H54 (cell line): ENCODE results near the gene IL18RAP.

Experiments
- DNase-seq: peaks from one replicate; pipeline ENCODE4 v3.0.0; 2011; ENCODE audit warnings: low spot score, mixed read lengths; ENCODE audit not compliant: insufficient read length
- FAIRE-seq: peaks from 3 replicates; lab custom pipeline; 2011; peaks lifted over from hg19 to GRCh38; lab: Jason Lieb, UNC
- POLR2A ChIP-seq: IDR thresholded peaks from 2 replicates; pipeline ENCODE4 v1.6.1; 2011; ENCODE audit warnings: low read depth, mild to moderate bottlenecking, low read length

The IL18RAP gene

DNA sequence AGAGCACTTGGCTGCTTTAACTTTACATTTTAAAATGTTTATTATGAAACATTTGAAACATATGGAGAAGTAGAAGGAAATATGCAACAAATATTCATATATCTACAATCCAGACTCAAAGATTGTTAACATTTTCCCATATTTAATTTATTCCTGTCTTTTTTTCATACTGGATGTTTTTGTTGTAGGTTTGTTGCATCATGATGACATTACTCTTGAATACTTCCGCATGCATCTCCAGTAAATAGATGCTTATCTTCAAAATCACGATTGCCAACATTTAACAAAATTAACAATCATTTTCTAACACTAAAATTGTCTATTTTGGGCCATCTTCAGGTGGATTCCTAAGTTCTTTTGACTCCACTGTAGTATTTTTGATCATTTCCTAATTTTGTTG, 21.1 kb upstream of the IL18RAP start:
- no peak for FAIRE-seq
- DNase-seq: no peak

DNA sequence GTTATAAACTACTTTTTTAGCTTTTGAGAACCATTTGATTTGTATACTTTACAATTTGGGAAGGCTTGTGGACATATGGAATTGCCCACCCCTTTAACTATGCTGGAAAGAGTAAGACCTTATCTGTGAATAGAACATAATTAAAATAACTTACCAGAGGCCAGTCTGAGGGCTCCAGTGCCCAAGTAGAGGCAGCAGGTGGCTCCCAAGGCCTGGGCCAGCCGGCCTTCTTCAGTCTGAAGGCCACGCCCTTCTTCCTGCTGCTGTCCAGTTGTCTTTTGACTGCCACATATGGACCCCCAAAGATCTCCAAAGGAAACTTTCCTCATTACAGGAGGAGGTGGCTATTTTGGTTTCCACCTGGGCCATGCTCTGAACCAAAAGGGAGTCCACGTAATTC, 12.0 kb upstream of the IL18RAP start:
- no peak for DNase-seq
- no peak for TF ChIP-seq POLR2A
- FAIRE-seq: no peak

More for the DNA sequence above, 21.1 kb upstream of the IL18RAP start:
- TF ChIP-seq POLR2A: no peak

DNA sequence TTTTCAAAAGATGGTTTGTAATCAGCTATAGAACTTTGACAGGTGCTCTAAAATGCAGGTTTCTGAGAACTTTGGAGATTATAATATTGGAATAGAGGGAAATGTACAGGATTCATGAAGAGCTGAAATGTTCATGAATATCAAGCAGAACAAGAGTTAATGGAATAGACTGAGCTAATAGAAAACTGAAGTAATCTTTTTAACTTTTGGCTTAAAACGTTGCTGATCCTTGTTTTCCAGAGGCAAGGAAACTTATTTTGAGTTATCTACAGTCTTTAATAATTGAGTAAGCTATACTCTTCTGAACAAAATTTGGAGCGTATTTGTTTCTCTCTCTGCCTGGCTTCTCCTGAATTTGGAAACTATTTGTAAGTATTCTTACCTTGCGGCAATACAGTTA, 10.8 kb upstream of the IL18RAP start:
- FAIRE-seq: no peak
- TF ChIP-seq POLR2A: no peak
- no peak for DNase-seq

DNA sequence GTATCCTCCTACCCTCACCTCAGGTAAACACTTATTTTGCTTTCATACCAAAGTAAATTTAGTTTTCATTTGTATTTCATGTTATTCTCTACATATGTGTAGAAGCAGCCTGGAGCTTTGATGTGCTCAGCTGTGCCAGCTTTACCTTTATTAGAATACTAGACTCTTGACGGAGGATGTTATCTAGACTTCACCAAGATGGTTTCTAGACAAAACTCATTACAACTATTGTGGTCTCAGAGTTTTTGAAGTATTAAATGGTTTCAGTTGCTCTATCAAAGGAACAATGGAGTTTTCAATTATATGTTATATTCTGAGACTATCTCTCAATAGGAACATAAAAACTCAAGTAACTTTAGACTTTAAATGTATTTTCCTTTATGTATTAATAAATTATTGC, 5.0 kb upstream of the IL18RAP start:
- DNase-seq (no peak), FAIRE-seq (no peak)
- no peak for TF ChIP-seq POLR2A

DNA sequence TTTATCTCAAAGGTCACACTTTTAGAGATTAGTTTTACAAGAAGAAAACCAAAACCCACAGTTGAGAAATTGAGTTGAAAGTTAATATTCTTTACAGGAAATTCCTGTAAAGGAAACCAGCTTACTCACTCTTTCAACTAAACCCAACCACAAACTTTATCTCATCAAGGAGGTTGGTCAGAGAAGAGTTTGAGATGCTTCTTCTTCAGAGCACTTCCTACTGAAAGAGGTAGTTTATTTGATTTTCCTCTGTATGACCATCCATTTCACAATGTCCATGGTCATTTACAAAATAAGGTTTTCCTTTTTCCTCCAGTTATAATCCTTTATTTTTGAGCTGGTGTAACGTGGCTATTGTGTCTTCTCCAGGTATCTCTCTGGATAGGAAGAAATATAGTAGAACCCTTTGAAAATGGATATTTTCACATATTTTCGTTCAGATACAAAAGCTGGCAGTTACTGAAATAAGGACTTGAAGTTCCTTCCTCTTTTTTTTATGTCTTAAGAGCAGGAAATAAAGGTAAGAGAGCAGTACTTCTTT, 4.5 kb upstream of the IL18RAP start:
- DNase-seq (no peak), FAIRE-seq (no peak)
- TF ChIP-seq POLR2A: no peak

DNA sequence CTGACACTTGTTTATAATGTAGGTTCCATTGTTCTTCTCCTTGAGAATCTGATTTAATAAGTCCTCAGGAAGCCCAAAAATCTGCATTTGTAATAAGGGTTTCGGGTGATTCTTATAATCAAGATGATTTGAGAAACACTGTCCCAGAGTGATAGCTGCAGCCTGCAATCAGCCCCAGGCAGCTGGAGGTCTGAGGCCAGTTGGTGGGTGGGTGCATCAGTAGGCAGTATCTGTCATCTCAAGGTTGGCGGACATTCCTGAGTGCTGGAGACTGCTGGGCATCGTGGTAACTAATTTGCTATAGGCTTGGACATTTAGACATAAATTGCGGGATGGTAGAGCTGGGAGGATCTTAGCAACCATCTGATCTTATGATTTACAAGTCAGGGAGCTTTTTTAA, 2.7 kb upstream of the IL18RAP start:
- no peak for DNase-seq
- FAIRE-seq: no peak
- no peak for TF ChIP-seq POLR2A

DNA sequence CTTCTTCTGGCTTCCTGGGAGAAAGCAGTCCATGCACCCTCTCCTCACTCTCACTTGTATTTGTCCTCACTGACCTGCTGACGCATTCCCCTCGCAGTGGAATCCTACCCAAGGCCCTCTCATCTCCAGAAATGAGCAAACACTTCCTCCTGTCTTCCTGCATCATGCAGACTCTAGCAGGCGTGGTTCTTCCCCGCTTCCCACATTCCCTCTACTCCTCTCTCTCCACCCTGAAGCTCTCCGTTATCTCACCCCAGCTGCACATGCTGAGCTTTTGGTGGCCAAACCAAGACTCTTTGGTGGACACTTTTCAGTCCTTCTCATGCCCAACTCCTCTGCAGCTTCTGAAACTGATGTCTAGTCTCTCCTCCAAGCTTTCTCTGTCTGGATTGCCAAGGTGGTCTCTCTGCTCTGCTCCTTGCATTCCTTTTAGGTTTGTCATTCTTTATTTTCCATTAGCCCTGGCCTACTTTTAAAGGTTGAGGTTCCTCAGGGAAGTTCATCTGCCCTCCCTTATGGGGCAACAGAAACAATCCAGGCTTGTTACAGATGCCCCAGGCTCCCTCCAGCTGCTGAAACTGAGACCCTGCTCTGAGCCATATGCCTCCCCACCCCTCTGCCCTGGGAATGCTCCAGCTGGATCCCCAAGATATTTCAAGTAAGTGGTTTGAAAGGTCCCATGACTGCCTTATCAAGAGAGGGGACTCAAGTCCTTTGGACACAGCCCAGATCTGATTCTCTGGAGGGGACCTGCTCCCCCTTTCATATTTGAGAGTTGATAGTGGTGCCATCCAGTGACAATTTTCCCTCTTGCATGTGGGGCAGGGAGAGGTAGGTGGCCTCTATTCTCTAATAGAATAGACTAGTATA, 835 bp upstream of the IL18RAP start:
- DNase-seq (no peak), FAIRE-seq (no peak)
- TF ChIP-seq POLR2A: no peak

DNA sequence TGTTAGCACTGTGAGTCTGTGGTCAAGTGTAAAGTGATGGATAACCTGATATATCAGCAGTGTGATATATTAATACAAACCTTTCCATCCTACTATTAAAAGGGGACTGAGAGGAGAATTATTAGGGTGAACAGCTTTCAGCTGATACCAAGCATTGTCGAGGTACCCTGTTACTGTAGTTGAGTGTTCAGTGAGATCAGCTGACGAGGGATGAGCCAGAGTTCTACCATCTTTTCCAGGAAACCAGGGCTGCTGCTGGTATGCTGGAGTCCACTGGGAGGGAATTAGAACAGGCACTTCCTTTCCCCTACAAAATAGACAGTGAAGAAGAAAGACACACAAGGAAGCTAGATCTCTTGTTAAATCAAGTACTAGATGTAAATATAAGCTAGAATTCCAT, 408 bp downstream of the IL18RAP start:
- DNase-seq (no peak), FAIRE-seq (no peak)
- no peak for TF ChIP-seq POLR2A

DNA sequence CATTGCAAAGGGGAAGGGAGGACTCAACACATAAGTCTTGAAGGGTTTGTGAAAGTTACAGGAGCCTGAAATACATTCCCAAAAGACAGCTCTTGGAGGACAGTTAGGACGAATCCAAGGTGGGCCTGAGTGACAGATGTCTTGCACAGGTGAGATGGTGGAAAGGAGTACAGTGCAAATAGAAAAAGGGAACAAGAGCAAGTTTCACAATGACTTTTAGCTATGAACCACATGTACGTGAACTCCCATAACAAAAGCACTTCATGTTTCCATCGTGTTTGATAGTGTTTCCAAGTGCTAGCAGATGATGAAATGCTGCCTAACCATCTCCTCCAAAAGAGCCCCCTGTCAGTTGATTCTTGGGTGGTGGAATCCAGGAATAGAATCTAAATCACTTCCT, 1.8 kb downstream of the IL18RAP start:
- no peak for FAIRE-seq
- DNase-seq: no peak
- no peak for TF ChIP-seq POLR2A

DNA sequence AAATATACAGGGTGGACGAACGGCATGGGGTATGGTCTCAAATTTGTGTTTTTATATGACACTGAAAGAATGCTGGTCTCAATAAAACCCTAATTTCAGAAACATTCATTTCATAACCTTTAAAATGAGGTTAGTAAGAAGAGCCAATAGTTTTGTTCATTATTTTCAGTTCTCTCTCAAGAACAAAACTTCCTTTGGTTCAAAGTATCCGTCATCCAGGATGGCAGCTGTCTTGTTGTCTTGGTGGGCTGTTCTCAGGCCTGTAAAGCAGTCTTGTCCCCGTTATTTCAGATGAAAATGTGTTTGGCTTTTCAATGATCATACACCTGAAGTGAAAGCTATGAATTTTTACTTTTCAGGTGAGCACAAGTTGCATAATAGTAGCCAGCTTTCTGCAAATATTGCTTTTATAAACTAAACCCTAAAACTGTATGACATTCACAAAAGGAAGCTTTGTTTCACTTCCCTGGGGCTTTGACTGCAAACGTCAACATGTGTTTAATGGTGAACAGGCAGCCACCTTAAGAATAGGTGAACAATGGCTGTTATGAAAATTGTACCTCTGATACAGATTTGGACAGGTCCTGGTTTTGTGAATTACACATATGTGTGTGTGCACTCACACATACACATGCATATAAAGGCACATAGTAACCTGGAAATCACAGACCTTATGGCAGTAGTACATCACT, 2.6 kb downstream of the IL18RAP start:
- TF ChIP-seq POLR2A: no peak
- DNase-seq: no peak
- no peak for FAIRE-seq

DNA sequence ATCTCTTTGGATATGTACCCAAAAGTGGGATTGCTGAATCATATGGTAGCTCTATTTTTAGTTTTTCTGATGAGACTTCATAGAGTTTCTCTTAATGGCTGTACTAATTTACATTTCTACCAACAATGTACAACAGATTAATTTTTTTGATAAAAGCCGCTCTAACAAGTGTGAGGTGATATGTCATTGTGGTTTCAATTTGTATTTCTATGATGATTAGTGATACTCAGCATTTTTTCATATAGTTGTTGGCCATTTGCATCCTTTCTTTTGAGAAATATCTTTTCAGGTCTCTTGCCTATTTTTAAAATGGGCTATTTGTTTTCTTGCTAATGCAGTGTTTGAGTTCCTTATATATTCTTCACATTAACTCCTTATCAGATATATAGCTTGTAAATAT, 4.3 kb downstream of the IL18RAP start:
- FAIRE-seq (no peak), DNase-seq (no peak)
- no peak for TF ChIP-seq POLR2A

DNA sequence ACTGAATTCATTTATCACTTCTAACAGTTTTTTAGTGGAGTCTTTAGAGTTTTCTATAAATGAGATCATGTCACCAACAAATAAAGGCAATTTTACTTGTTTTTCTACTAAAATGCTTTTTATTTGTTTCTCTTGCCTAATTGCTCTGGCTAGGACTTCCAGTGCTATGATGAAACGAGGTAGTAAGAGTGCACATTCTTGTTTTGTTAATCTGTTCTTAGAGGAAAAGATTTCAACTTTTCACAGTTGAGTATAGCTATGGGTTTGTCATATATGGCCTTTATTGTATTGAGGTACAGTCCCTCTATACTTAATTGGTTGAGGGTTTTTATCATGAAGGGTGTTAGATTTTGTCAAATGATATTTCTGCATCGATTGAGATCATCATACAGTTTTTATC, 5.6 kb downstream of the IL18RAP start:
- no peak for FAIRE-seq
- no peak for TF ChIP-seq POLR2A
- no peak for DNase-seq

DNA sequence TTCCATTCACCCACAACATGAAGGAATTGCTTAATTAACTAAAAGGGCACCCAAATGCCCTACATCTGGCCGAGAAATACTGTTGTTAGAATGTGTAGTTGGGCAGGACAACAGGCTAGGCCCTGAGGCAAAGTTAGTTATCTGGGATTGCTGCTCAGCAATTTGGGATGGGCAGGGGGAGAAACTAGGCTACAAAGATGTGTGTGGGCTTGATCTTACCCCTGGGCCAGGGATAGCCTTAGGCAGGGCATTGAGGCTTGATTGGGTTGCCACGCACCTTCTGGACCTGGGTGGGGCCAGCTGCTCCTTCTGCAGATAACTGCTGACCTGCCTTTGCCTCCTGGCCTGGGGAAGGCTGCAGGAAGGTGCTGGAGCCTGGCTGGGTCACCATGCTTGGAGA, 9.4 kb downstream of the IL18RAP start:
- FAIRE-seq (no peak), DNase-seq (no peak)
- TF ChIP-seq POLR2A: no peak

DNA sequence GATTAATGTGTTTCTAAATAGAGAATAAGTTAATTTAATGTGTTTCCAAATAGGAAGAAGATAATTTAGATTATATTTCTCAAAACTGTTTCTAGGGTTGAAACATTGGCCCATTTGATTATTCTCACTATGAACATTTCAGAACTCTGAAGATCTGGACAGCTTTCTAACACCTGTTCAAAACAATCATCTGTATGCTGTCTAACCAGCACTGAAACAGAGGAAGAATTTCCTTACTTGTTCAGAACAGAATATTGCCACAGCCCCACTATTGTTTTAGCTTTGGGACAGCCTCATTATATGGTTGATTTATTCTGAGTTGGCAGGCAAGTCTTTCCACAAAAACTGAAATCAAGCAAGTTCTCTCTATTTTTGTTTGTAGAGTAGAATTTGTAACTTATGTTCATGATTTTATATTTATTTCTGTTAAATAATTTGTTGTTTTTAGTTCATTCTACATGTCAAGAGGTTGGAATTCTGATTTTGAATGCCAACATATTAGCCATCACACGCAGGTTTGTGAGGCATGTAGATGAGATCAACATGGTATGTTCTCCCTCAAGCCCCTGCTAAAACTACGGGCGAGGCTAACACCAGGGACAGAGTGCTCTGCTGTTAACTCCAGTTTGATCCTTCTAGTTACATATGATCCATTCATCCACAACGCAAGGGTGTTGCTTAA, 11.2 kb downstream of the IL18RAP start:
- FAIRE-seq (no peak), DNase-seq (no peak)
- TF ChIP-seq POLR2A: no peak
